Mucosa of descending colon (tissue), 3 donors: ENCODE results near the gene S100B. TPM values are rescaled to one million over a fixed set of nuclear protein-coding genes. Genes with fewer than 3 reads are reported as not detected.
"Not testable (repeated sequence)": the region's sequence is repeated elsewhere in the genome, so short reads cannot be mapped to it uniquely, and the experiment has no call there.

Experiments
- ATAC-seq: fragments of 200-7000 bp; cut with Tn5 transposase; one replicate; pipeline ENCODE4 v1.9.1; 2020; ENCODE audit warnings: mild to moderate bottlenecking, moderate library complexity
- DNase-seq, 3 donors: peaks; one replicate each; pipeline ENCODE4 v3.0.0-alpha.2; 2020
- H3K36me3 ChIP-seq: fragments of 200-600 bp; one replicate; pipeline ENCODE4 v1.8.0; 2021; ENCODE audit warnings: low read depth, mild to moderate bottlenecking
- H3K4me1 ChIP-seq: fragments of 200-600 bp; one replicate; pipeline ENCODE4 v1.8.0; 2021; ENCODE audit warnings: low read depth, mild to moderate bottlenecking
- H3K4me3 ChIP-seq: fragments of 200-600 bp; one replicate; pipeline ENCODE4 v1.8.0; 2021; ENCODE audit warnings: mild to moderate bottlenecking
- H3K9me3 ChIP-seq: fragments of 200-600 bp; one replicate; pipeline ENCODE4 v1.8.0; 2021; ENCODE audit warnings: mild to moderate bottlenecking
- CTCF ChIP-seq: fragments of 200-600 bp; IDR thresholded peaks from one replicate; pipeline ENCODE4 v1.8.0; 2022; ENCODE audit warnings: antibody characterized with exemption, mild to moderate bottlenecking
- intact Hi-C, 2 donors: fragments of 100-400 bp; cut with DNase I in 1 of 2; cut with micrococcal nuclease in 1 of 2; formaldehyde crosslinking; loops; one replicate each; pipeline versions ENCODE4 v1.11.0 to v1.11.1; 2022; cut with DNase I, micrococcal nuclease
- total RNA-seq, 3 donors: library from RNA; stranded (reverse); fragmentation: NEBNext Ultra II Directional in 2 of 3; extraction: Animal tissue kit (Norgen Biotek cat#: 25700) in 2 of 3; gene quantifications; one replicate each; pipeline versions ENCODE4 v1.2.1 to v1.2.4, GENCODE V29; 2021 to 2023
- donor health status: DM: no; HTN: no; CAD: no; lungs with moderate emphysema.
- donor health status: DM: no; HTN: no; CAD: no.
- donor health status: DM: no; HTN: yes; CAD: no.

S100B gene
- total RNA-seq, 3 donors from 2014 or later: 2.2 to 42.2 (median 6.4) TPM

- intact Hi-C loops: no loop called here
- no peaks in the 10 kb centered on the region for H3K4me1 ChIP-seq
- no peak for ATAC-seq
Measured at GRCh38 chr21:46594276-46594675, 10.6 kb downstream of the S100B start.

GRCh38 chr21:46585191-46585953, 19.5 kb downstream of the S100B start:
- DNase-seq: peak in 1 of 3 donors; percentile 18
- H3K36me3 ChIP-seq: no peaks in the 10 kb centered on the region
- no peaks in the 10 kb centered on the region for H3K4me1 ChIP-seq
- no peak for ATAC-seq
- H3K9me3 ChIP-seq: peaks cover 70% of the 10 kb centered on the region
- H3K4me3 ChIP-seq: no peak overlapping the region
- TF ChIP-seq CTCF: no peak
- intact Hi-C loops: no loop called here

More at GRCh38 chr21:46594276-46594675, 10.6 kb downstream of the S100B start:
- H3K9me3 ChIP-seq: peaks cover 31% of the 10 kb centered on the region
- DNase-seq: no peak
- H3K36me3 ChIP-seq: no peaks in the 10 kb centered on the region
- H3K4me3 ChIP-seq: no peak overlapping the region
- TF ChIP-seq CTCF: no peak

GRCh38 chr21:46581780-46582307, 23.0 kb downstream of the S100B start:
- H3K9me3 ChIP-seq: peaks cover 67% of the 10 kb centered on the region
- no peaks in the 10 kb centered on the region for H3K4me1 ChIP-seq
- ATAC-seq (no peak), DNase-seq (no peak)
- no peak overlapping the region for H3K4me3 ChIP-seq
- TF ChIP-seq CTCF: no peak
- intact Hi-C loops: no loop called here
- H3K36me3 ChIP-seq: no peaks in the 10 kb centered on the region

- H3K4me1 ChIP-seq, H3K4me3 ChIP-seq, DNase-seq, H3K36me3 ChIP-seq, ATAC-seq, intact Hi-C loops: not testable (repeated sequence)
- peaks cover 50% of the 10 kb centered on the region for H3K9me3 ChIP-seq
Measured at GRCh38 chr21:46579394-46579793, 25.5 kb downstream of the S100B start.

GRCh38 chr21:46577786-46578185, 27.1 kb downstream of the S100B start:
- DNase-seq, ATAC-seq, H3K36me3 ChIP-seq, H3K4me1 ChIP-seq, H3K4me3 ChIP-seq, intact Hi-C loops: not testable (repeated sequence)
- peaks cover 46% of the 10 kb centered on the region for H3K9me3 ChIP-seq

DNA sequence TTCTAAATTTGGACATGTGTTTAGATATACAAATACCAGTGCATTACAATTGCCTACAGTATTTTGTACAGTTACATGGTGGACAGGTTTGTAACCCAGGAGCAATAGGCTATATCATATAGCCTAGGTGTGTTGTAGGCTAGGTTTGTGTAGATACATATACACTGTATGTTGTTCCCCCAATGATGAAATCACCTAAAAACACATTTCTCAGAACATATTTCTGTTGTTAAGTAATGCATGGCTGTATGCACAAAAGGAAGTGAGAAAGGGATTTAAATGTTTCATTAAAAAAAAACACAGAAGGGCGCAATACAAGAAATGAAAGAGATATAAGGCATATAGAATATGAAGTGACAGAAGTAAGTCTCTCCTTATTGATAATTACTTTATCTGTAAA, 32.0 kb downstream of the S100B start:
- H3K9me3 ChIP-seq: peaks cover 16% of the 10 kb centered on the region
- no peak for TF ChIP-seq CTCF
- DNase-seq (no peak), ATAC-seq (no peak)
- H3K4me1 ChIP-seq: no peaks in the 10 kb centered on the region
- no peaks in the 10 kb centered on the region for H3K36me3 ChIP-seq
- no peak overlapping the region for H3K4me3 ChIP-seq
- intact Hi-C loops: no loop called here
